HTERT RPE-1 (cell line): Measurements from ENCODE around the gene PRKAG2.

Source experiments
- in situ Hi-C: fragments of 300-500 bp; cut with MboI; formaldehyde crosslinking; loops from 4 replicates; pipeline ENCODE4 v1.14.3; 2020; ENCODE audit warnings: low sequenced_read_pairs

PRKAG2 gene

GRCh38 chr7:151716323-151716722 is 160.6 kb downstream of the PRKAG2 start:
- in situ Hi-C loops = no loop called here

GRCh38 chr7:151715666-151716315 is 161.1 kb downstream of the PRKAG2 start:
- in situ Hi-C loops = no loop called here

DNA sequence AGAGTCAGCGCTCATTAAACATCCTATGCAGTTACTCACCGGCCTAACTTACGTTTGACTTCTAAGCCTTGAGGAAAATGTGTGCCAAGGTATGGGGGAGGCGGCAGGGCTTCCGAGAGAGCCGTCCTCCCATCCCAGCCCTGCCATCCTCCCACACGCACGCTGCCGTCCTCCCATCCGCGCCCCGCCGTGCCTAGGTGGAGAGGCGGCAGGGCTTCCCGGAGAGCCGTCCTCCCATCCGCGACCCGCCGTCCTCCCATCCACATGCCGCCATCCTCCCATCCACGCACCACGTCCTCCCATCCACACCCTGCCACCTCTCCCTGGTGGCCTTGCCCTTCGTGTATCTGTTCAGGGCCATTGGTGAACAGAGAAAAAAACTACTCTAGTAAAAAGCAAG is 162.7 kb downstream of the PRKAG2 start:
- in situ Hi-C loops = no loop called here

- in situ Hi-C loops = no loop called here
These were observed 164.1 kb downstream of the PRKAG2 start for GRCh38 chr7:151712810-151713125.

GRCh38 chr7:151711906-151712809 is 164.8 kb downstream of the PRKAG2 start:
- in situ Hi-C loops = no loop called here

GRCh38 chr7:151711435-151711872 is 165.5 kb downstream of the PRKAG2 start:
- in situ Hi-C loops = no loop called here

GRCh38 chr7:151710646-151711434 is 166.1 kb downstream of the PRKAG2 start:
- in situ Hi-C loops = no loop called here

DNA sequence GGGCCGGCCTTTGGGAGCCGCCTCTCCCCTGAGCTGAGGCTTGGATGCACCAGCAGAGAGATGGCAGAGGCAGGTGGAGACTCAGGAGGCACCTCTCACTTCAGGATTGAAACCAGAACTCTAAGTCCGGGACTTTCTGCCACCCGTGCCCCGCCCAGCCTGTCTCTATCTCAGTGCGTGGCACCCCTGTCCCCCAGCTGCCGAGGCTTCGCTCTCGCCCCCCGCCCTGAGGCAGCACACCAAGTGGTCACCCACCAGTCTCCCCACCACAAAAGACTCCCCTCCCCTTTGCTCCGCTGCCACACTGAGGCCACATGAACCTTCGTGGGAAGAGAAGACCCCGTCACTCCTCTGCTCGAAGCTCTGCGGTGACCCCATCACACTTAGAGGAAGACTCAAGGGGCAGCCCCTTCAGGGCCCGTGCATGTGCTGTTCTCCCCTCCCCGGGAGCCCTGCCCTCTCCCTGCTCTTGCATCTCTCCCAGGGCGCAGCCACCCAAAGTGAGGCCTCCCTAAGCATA is 166.7 kb downstream of the PRKAG2 start:
- in situ Hi-C loops = no loop called here

- in situ Hi-C loops = no loop called here
These were observed 167.5 kb downstream of the PRKAG2 start for GRCh38 chr7:151709141-151710038.

- in situ Hi-C loops = no loop called here
These were observed 168.3 kb downstream of the PRKAG2 start for GRCh38 chr7:151708610-151709009.

DNA sequence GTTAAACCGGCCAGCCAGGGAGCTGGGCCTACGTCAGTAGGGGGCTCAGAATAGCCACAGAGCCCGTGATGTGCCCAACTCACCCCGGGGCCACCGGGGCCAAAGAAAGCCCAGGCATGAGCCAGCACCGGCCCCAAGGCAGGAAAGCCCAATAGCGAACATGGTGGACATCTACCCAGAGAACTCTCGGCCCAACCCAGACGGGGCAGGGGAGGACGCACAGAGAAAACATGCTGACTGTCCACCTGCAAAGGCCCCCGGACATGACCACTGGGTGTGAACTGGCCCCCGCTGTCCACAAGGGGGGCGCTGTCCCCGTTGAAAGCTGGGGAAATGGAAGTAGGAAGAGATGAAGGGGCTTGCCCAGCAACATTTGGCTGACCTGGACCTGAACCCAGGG is 169.2 kb downstream of the PRKAG2 start:
- in situ Hi-C loops = no loop called here

DNA sequence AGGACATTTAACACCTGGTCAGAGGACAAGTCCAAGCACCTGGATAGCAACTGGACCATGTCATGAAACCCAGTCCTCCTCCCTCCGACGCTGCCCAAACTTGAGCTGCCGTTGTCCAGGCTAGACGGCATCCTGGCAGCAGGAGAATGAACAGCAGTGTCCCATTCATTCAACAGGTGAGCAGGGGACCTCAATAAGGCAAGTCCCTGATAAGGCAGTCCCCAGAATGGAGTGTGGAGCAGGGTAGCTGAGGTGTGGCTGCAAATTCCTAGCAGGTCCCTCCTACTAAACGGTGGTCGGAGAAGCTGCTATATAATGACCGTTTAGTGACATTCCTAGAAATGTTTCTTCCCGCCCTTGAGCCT is 169.8 kb downstream of the PRKAG2 start:
- in situ Hi-C loops = no loop called here

- in situ Hi-C loops = no loop called here
These were observed 170.4 kb downstream of the PRKAG2 start for GRCh38 chr7:151706277-151707104.

DNA sequence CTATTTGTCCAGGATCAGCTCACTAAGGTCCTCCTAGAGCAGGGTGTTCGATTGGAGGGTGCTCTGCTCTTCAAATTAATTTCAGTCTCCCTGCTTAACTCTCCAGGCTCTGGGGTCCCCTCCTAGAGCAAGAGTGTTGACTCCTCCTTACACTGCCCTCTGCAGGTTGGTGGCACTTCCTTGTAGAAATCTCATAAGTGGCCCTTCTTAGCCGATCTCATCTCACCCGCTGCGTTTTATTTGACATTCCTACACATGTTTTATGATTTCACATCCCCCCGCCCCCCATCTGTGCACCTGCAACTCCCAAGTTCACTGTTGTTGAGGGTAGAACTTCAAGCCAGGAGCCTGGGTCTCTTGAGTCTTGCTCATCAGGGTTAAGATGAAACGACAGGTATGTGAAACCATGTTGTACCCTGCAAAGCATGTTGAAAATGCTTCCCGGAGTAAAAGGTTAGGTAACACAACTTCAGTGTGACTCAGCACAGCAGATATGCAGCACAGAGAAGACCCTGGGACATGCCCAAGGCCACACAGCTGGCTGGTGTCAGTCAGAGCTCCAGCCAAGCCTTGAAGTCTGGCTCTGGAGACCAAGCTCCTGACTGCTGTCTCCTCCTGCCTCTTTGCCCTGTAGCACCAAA is 171.2 kb downstream of the PRKAG2 start:
- in situ Hi-C loops = no loop called here

GRCh38 chr7:151704960-151705635 is 171.8 kb downstream of the PRKAG2 start:
- in situ Hi-C loops = no loop called here

GRCh38 chr7:151704299-151704959 is 172.5 kb downstream of the PRKAG2 start:
- in situ Hi-C loops = no loop called here

- in situ Hi-C loops = no loop called here
These were observed 174.0 kb downstream of the PRKAG2 start for GRCh38 chr7:151702961-151703360.

DNA sequence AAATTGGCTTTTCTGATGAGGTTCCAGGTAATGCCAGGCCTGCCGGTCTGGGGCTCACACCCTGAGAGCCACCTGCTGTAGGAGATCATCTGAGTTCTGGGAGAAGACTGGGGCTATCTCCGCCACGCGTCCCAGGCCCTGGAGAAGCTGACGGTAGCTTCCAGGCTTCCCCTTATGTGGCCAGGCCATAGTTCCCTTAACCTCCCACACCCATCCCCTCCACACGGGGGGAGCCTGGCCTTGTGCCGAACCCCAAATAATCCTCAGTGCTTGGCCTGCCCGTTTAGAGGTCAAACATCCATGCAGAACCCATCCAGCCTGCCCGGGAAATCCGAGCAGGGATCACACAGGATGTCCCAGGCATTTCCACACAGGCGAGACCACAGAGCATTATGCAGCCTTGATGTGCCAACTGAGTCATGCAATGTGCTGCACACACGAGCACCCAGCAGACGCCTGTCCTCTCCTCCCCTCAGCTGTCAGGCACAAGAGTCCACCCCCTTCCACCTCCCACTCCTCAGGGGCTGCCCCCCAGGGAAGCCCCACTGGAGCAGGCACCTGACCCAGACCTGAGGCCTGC is 176.2 kb downstream of the PRKAG2 start:
- in situ Hi-C loops = no loop called here
